Mononuclear cell (primary cell): ENCODE measurements around the gene TOP1. TPM values are rescaled to one million over a fixed set of nuclear protein-coding genes. Genes with fewer than 3 reads are reported as not detected.
"Not testable (repeated sequence)": the region's sequence is repeated elsewhere in the genome, so short reads cannot be mapped to it uniquely, and the experiment has no call there.

Source experiments
- H3K27me3 ChIP-seq: 2 replicates; pipeline ENCODE4 v1.6.0; 2011; ENCODE audit warnings: low read length, control low read depth; ENCODE audit not compliant: insufficient read depth
- H3K4me1 ChIP-seq: 2 replicates; pipeline ENCODE4 v1.5.1; 2011; ENCODE audit warnings: mild to moderate bottlenecking, low read length, control low read depth; ENCODE audit not compliant: insufficient read depth
- H3K4me3 ChIP-seq: 2 replicates; pipeline ENCODE4 v1.5.1; 2011; ENCODE audit warnings: mild to moderate bottlenecking, low read length, moderate library complexity
- H3K9me3 ChIP-seq: 2 replicates; pipeline ENCODE4 v1.5.1; 2011; ENCODE audit warnings: low read depth, mild to moderate bottlenecking, control low read depth, low read length
- total RNA-seq: library from RNA; depleted of rRNA; stranded (reverse); fragments of >200 nt; gene quantifications from one replicate; pipeline ENCODE4 v1.2.3, GENCODE V29; 2012

Gene TOP1
- total RNA-seq, 1 donor: 26.2 TPM

GRCh38 chr20:41100001-41100480, 71.4 kb downstream of the TOP1 start:
- no peaks in the 10 kb centered on the region for H3K27me3 ChIP-seq
- H3K4me1 ChIP-seq: no peaks in the 10 kb centered on the region
- H3K4me3 ChIP-seq: no peak overlapping the region
- H3K9me3 ChIP-seq: no peaks in the 10 kb centered on the region

DNA sequence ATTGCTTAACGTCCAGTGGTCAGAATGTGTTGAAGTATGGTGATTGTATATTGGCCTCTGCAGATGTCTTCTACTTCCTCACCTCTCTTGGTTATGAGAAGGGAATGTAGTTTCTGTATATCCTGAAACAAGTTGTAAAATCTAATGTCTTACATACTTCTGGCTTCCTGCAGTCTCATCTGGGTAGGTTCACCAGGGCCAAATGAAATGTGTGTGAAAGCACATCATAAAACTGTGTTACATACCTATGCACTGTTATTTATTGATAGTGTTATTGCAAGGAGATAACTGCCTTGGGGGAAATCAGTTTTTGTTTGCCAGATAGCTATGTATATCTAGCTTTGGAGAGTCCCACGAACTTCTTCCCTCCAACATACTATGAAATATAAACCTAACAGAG, 73.0 kb downstream of the TOP1 start:
- no peaks in the 10 kb centered on the region for H3K4me1 ChIP-seq
- no peaks in the 10 kb centered on the region for H3K9me3 ChIP-seq
- H3K4me3 ChIP-seq: no peak overlapping the region
- H3K27me3 ChIP-seq: no peaks in the 10 kb centered on the region

DNA sequence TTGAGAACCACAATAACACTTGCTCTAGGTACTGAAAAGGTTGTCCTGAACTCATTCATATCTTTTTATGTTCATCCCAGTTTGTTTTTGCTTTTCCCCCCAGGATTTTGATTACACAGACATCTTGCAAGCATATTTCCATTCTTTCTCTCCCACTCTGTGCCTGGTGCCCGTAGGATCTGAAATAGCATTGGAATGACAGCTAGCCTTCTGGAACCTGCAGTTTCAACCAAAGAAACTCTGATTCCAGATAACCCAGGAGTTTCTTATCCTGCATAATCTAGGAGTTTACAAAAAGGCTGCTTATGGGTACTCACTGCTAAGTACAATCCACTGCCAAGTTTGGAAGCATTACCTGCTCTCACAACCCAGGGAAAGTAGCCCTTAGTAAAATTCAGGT, 79.9 kb downstream of the TOP1 start:
- no peaks in the 10 kb centered on the region for H3K4me1 ChIP-seq
- H3K4me3 ChIP-seq: no peak overlapping the region

DNA sequence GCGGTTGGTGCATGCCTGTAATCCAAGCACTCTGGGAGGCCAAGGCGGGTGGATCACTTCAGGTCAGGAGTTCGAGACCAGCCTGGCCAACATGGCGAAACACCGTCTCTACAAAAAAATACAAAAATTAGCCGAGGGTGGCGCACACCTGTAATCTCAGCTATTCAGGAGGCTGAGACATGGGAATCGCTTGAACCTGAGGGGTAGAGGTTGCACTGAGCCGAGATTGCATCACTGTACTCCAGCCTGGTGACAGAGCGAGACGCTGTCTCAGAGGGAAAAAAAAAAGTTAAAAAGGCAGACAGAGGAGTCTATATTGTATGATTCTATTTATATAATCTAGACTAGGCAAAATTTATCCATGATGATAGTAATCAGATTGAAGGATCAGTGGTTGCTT, 81.4 kb downstream of the TOP1 start:
- H3K27me3 ChIP-seq: no peaks in the 10 kb centered on the region
- H3K4me1 ChIP-seq: no peaks in the 10 kb centered on the region
- H3K4me3 ChIP-seq: no peak overlapping the region
- no peaks in the 10 kb centered on the region for H3K9me3 ChIP-seq

More for the DNA sequence above, 79.9 kb downstream of the TOP1 start:
- no peaks in the 10 kb centered on the region for H3K9me3 ChIP-seq
- no peaks in the 10 kb centered on the region for H3K27me3 ChIP-seq

DNA sequence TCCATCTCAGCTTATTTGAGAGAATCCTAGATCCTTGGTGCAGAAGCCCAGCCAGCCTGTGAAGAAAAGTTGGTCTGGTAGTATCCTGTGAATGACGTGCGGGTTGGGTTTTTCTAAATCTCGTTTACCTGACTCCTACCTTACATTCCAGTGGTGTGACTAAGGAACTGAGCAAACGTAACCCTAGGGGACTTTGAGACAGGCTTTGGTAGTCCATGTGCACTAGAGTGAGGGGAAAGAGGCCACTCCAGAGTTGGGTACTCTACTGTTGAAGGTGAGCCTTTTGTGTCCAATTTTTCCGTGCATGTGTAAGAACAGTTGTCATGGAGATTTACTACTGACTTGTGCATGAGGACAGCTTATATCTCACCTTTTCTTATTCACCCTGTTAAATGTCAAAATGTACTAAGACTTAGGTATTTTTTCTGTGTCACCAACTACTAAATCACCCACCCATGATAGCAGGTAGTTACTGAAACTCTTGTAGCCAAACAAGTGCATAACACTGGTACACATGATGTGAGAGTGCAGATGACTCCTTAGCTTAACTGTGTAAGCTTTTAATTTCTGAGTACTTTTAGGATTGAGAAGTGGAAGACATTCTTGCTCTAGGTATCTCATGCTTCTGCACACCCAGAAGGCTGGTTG, 82.4 kb downstream of the TOP1 start:
- Histone ChIP-seq H3K4me1 (no peaks in the 10 kb centered on the region), H3K4me3 (no peak overlapping the region), H3K27me3 (no peaks in the 10 kb centered on the region), H3K9me3 (no peaks in the 10 kb centered on the region)

- H3K4me1 ChIP-seq: no peaks in the 10 kb centered on the region
- H3K27me3 ChIP-seq: no peaks in the 10 kb centered on the region
- no peaks in the 10 kb centered on the region for H3K9me3 ChIP-seq
- H3K4me3 ChIP-seq: no peak overlapping the region
These were observed 82.9 kb downstream of the TOP1 start for GRCh38 chr20:41111578-41111951.

- H3K4me3 ChIP-seq: no peak overlapping the region
- no peaks in the 10 kb centered on the region for H3K27me3 ChIP-seq
- no peaks in the 10 kb centered on the region for H3K4me1 ChIP-seq
- no peaks in the 10 kb centered on the region for H3K9me3 ChIP-seq
These were observed 87.8 kb downstream of the TOP1 start for GRCh38 chr20:41116282-41116956.

DNA sequence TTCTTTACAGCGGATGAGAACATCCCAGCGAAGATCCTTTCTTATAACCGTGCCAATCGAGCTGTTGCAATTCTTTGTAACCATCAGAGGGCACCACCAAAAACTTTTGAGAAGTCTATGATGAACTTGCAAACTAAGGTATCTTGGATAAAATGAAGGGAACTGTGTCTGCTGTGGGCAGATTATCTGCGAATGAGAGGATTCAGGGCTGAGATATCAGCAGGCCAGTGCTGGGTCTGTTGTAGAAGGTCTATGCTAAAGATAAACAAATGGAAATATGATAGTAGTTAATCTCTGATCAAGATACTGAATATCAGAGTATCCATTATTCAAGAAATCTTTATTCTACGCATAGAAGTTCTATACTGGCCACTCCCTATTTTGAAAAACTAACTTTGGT, 89.5 kb downstream of the TOP1 start:
- not testable (repeated sequence) for H3K4me1 ChIP-seq, H3K9me3 ChIP-seq, H3K4me3 ChIP-seq, H3K27me3 ChIP-seq

DNA sequence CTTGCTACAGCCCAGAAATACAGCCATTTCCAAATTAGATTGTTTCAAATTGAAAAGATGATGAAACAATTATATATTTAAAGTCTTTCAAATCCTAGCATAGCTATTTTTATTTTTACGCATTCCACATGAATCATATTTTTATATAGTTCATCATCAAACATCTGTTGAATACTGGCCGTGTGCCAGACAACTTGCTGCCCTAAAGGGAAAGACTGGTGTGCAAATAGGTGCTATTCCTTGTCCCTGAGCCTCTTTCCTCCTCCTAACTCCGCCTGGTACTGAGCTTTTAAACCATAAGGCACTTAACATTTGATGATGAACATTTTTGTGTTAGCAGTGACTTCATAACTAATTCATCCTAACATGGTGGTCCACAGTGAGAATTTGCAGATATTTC, 90.0 kb downstream of the TOP1 start:
- Histone ChIP-seq H3K4me3 (no peak overlapping the region), H3K27me3 (no peaks in the 10 kb centered on the region), H3K4me1 (no peaks in the 10 kb centered on the region), H3K9me3 (no peaks in the 10 kb centered on the region)

GRCh38 chr20:41119614-41120561, 91.3 kb downstream of the TOP1 start:
- Histone ChIP-seq H3K27me3 (no peaks in the 10 kb centered on the region), H3K4me3 (no peak overlapping the region), H3K9me3 (no peaks in the 10 kb centered on the region), H3K4me1 (no peaks in the 10 kb centered on the region)

GRCh38 chr20:41121399-41121798, 92.8 kb downstream of the TOP1 start:
- no peak overlapping the region for H3K4me3 ChIP-seq
- H3K27me3 ChIP-seq: no peaks in the 10 kb centered on the region
- H3K9me3 ChIP-seq: no peaks in the 10 kb centered on the region
- H3K4me1 ChIP-seq: no peaks in the 10 kb centered on the region

- no peaks in the 10 kb centered on the region for H3K4me1 ChIP-seq
- H3K4me3 ChIP-seq: no peak overlapping the region
- no peaks in the 10 kb centered on the region for H3K9me3 ChIP-seq
- H3K27me3 ChIP-seq: no peaks in the 10 kb centered on the region
These were observed 95.0 kb downstream of the TOP1 start for GRCh38 chr20:41123631-41124030.

DNA sequence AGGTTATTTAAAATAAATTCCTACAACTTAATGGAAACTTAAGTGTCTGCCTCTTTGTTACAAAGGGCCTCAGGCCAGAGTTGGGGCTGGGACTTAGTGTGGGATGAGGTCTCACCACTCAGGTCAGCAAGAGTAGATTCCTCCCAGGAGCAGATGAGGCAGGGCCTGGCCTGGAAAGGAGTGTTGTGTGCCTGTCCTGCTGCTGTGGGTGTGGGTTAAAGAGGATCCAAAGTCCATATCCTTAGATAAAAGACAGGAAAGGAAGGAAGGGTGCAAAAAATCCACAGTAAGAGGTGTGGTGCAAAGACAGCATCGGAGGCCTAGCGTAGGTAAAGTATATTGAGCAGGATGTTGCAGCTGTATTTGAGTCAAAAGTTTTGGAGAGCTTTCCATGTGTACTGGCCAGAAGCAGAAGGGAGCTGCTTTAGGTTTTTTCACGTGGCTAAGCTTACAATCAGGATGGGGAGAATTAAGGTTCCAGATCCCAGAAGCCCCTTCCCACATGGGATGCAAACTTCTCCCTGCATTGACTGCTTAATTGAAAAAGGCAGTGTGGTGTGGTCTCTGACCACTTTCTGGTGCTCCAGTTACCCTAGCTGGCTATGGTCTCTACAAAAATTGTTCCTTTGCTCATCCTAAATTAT, 96.0 kb downstream of the TOP1 start:
- no peaks in the 10 kb centered on the region for H3K27me3 ChIP-seq

DNA sequence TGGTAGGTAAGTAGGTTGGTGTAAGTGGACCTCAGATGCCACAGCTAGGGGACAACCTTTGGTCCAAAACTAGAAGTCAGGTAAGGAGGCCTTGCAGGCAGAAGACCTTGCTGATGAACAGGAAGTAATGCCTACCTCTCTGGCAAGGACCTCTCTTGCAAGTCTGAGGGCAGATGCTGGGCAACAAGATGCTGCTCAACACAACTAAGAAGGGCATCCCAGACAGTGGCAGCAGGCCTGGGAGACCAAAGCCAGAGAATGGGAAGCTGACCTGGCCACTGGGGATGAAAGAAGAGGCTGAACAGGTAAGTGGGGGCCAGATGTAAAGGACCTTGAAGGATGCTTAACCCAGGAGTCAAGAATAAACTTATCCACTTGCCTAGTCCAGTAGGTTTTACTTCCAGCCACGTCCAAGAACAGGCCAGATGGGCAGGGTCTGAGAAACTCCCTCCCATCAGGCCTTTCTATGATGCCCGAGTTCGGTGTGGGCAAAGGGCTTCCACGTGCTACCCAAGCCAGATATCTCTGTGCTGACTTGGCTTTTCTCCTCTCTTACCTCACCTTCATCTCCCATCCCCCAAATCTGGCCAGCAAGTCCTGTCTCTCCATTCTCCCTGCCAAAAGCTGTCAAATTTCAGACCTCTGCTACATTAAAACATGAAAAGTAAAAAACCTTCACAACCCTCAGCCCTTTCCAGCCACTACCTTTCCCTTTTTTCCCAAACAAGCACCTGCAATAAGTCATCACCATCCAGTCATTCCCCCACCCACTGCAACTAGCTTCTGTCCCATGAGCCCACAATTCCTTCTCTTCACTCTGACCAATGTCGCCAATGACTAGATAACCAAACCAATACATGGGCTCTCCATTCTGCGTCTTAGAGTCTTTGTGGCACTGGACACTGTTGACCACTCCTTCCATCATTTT, 97.2 kb downstream of the TOP1 start:
- no peaks in the 10 kb centered on the region for H3K9me3 ChIP-seq
- no peaks in the 10 kb centered on the region for H3K4me1 ChIP-seq
- H3K4me3 ChIP-seq: no peak overlapping the region
- H3K27me3 ChIP-seq: no peaks in the 10 kb centered on the region

More for the DNA sequence above, 96.0 kb downstream of the TOP1 start:
- Histone ChIP-seq H3K4me3 (no peak overlapping the region), H3K4me1 (no peaks in the 10 kb centered on the region), H3K9me3 (no peaks in the 10 kb centered on the region)
